Colonic mucosa (tissue), 4 donors: Measurements from ENCODE around the gene VAV2. TPM values are rescaled to one million over a fixed set of nuclear protein-coding genes. Genes with fewer than 3 reads are reported as not detected.
A peak's percentile ranks its signal among the peaks of the same experiment; 100 is the strongest.

Experiments used
- DNase-seq: peaks from one replicate; pipeline ENCODE4 v3.0.0-alpha.2; 2020
- H3K27ac ChIP-seq: fragments of 200-600 bp; one replicate; pipeline ENCODE4 v1.8.0; 2021
- H3K27me3 ChIP-seq: fragments of 200-600 bp; one replicate; pipeline ENCODE4 v1.8.0; 2021
- H3K36me3 ChIP-seq: fragments of 200-600 bp; one replicate; pipeline ENCODE4 v1.8.0; 2021
- H3K4me1 ChIP-seq: fragments of 200-600 bp; one replicate; pipeline ENCODE4 v1.8.0; 2021; ENCODE audit warnings: mild to moderate bottlenecking
- H3K4me3 ChIP-seq: fragments of 200-600 bp; one replicate; pipeline ENCODE4 v1.8.0; 2021
- H3K9ac ChIP-seq, 2 donors: one replicate each; pipeline ENCODE4 v1.7.0; 2013; ENCODE audit warnings: control low read depth in 2 of 2, low read depth in 2 of 2, low read length in 2 of 2
- H3K9me3 ChIP-seq: fragments of 200-600 bp; one replicate; pipeline ENCODE4 v1.8.0; 2021
- CTCF ChIP-seq: fragments of 200-600 bp; IDR thresholded peaks from one replicate; pipeline ENCODE4 v1.8.0; 2022; ENCODE audit warnings: antibody characterized with exemption, mild to moderate bottlenecking
- intact Hi-C: fragments of 100-400 bp; cut with DNase I; formaldehyde crosslinking; loops from one replicate; pipeline ENCODE4 v1.14.1; 2022
- total RNA-seq, 2 donors: library from RNA; stranded (reverse); fragmentation: NEBNext Ultra II Directional in 1 of 2; extraction: Animal tissue kit (Norgen Biotek cat#: 25700) in 1 of 2; gene quantifications; one replicate each; pipeline ENCODE4 v1.2.1, GENCODE V29; 2021
- donor health status: healthy.
- donor health status: DM: no; HTN: no; CAD: no.
- donor health status: DM: no; HTN: no; CAD: no.

VAV2 gene
- total RNA-seq, 2 donors from 2014 or later: 30.7 to 45.1 TPM

- Histone ChIP-seq H3K36me3 (no peaks in the 10 kb centered on the region), H3K9ac (no peak overlapping the region)
- TF ChIP-seq CTCF: no peak
Observed at GRCh38 chr9:133794016-133794760, 197.9 kb downstream of the VAV2 start.

GRCh38 chr9:133793471-133793870 is 198.7 kb downstream of the VAV2 start:
- DNase-seq: no peak
- H3K4me3 ChIP-seq: no peak overlapping the region

More at GRCh38 chr9:133794016-133794760, 197.9 kb downstream of the VAV2 start:
- no peaks in the 10 kb centered on the region for H3K9me3 ChIP-seq
- H3K4me3 ChIP-seq: no peak overlapping the region
- no peak overlapping the region for H3K27ac ChIP-seq
- DNase-seq: no peak
- H3K4me1 ChIP-seq: peaks cover 11% of the 10 kb centered on the region
- intact Hi-C loops: no loop called here
- H3K27me3 ChIP-seq: no peaks in the 10 kb centered on the region

GRCh38 chr9:133792721-133793470 is 199.2 kb downstream of the VAV2 start:
- Histone ChIP-seq H3K27ac (no peak overlapping the region), H3K4me1 (peaks cover 22% of the 10 kb centered on the region), H3K27me3 (no peaks in the 10 kb centered on the region), H3K36me3 (no peaks in the 10 kb centered on the region), H3K4me3 (no peak overlapping the region), H3K9me3 (no peaks in the 10 kb centered on the region), H3K9ac (no peak overlapping the region)
- TF ChIP-seq CTCF: peak; percentile 96
- intact Hi-C loops: loop anchor here (2.0 kb wide), 1 partner anchor 202 kb away; no protein-coding TSS in a partner anchor
- peak; percentile 72 for DNase-seq

More at GRCh38 chr9:133793471-133793870, 198.7 kb downstream of the VAV2 start:
- Histone ChIP-seq H3K9me3 (no peaks in the 10 kb centered on the region), H3K27me3 (no peaks in the 10 kb centered on the region), H3K36me3 (no peaks in the 10 kb centered on the region), H3K4me1 (peaks cover 16% of the 10 kb centered on the region), H3K9ac (no peak overlapping the region), H3K27ac (no peak overlapping the region)
- intact Hi-C loops: loop anchor here (2.0 kb wide), 1 partner anchor 201 kb away; no protein-coding TSS in a partner anchor
- TF ChIP-seq CTCF: no peak

GRCh38 chr9:133791735-133792649 is 200.1 kb downstream of the VAV2 start:
- H3K9me3 ChIP-seq: no peaks in the 10 kb centered on the region
- no peaks in the 10 kb centered on the region for H3K36me3 ChIP-seq
- intact Hi-C loops: loop anchor here (2.0 kb wide), 1 partner anchor 203 kb away; no protein-coding TSS in a partner anchor
- TF ChIP-seq CTCF: no peak
- no peak overlapping the region for H3K27ac ChIP-seq
- H3K9ac ChIP-seq: no peak overlapping the region
- no peaks in the 10 kb centered on the region for H3K27me3 ChIP-seq
- no peak overlapping the region for H3K4me3 ChIP-seq
- no peak for DNase-seq
- peaks cover 23% of the 10 kb centered on the region for H3K4me1 ChIP-seq

GRCh38 chr9:133791069-133791468 is 201.1 kb downstream of the VAV2 start:
- Histone ChIP-seq H3K27ac (no peak overlapping the region), H3K4me3 (no peak overlapping the region), H3K4me1 (peaks cover 23% of the 10 kb centered on the region), H3K9ac (no peak overlapping the region), H3K36me3 (no peaks in the 10 kb centered on the region), H3K9me3 (no peaks in the 10 kb centered on the region), H3K27me3 (no peaks in the 10 kb centered on the region)
- TF ChIP-seq CTCF: no peak
- intact Hi-C loops: no loop called here
- DNase-seq: no peak
